ENCODE results near the gene HS6ST1.

DNA sequence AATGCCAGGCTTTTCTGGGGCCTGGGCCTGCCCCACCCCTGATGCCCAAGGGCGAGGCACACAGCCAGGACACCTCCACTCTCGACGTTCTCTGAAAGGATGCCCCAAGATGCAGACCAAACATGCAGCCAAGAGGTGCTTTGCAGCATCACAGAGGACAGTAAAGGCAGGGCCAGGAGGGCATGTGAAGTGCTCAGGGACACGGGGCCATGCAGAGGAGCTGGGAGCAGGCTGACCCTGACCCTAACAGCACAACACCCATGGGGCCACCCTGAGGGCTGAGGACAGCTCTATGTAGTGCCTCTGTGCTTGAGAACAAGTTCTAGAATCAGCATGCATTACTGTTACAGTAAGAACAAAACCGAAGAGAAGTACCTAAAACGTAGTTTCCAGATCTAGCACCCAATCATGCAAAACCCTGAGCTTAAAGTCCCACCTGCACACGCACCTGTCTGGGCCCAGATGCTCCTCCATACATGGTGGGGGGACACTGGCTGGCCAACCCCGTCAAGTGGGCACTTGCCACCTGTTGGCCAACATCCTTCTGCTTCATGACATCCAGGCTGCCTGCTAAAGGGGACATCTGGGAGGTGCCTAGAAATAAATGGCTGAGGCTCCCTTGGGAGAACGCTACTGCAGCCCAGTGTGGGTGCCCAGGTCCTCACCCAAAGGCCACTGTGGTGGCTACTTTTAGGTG is 15.4 kb downstream of the HS6ST1 start:
- TF ChIP-seq, protein P1, sequence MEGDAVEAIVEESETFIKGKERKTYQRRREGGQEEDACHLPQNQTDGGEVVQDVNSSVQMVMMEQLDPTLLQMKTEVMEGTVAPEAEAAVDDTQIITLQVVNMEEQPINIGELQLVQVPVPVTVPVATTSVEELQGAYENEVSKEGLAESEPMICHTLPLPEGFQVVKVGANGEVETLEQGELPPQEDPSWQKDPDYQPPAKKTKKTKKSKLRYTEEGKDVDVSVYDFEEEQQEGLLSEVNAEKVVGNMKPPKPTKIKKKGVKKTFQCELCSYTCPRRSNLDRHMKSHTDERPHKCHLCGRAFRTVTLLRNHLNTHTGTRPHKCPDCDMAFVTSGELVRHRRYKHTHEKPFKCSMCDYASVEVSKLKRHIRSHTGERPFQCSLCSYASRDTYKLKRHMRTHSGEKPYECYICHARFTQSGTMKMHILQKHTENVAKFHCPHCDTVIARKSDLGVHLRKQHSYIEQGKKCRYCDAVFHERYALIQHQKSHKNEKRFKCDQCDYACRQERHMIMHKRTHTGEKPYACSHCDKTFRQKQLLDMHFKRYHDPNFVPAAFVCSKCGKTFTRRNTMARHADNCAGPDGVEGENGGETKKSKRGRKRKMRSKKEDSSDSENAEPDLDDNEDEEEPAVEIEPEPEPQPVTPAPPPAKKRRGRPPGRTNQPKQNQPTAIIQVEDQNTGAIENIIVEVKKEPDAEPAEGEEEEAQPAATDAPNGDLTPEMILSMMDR (IDR thresholded peaks at IDR 0.05), result no peak
- TF ChIP-seq POLR2A (IDR thresholded peaks at IDR 0.05), result no peak
